Forelimb muscle (tissue), 1 donor: ENCODE results near the gene RPL13A. TPM values are rescaled to one million over a fixed set of nuclear protein-coding genes. Genes with fewer than 3 reads are reported as not detected.

Experiments used
- polyA plus RNA-seq: library from polyadenylated mRNA; unstranded; fragments of 120-200 nt; gene quantifications from one replicate; pipeline ENCODE4 v1.2.1, GENCODE V29; 2013; ENCODE audit not compliant: insufficient read length

Gene RPL13A
- polyA plus RNA-seq, 1 donor: 5,065 TPM

Other genes starting within 250 kb of the RPL13A start
- 1.0 TPM for gene SLC6A16, start 162.4 kb upstream of the RPL13A start, polyA plus RNA-seq
- gene CD37, start 152.2 kb upstream of the RPL13A start, polyA plus RNA-seq: 19.9 TPM
- gene TEAD2, start 125.2 kb upstream of the RPL13A start, polyA plus RNA-seq: 54.4 TPM
- 2.4 TPM for gene DKKL1, start 123.7 kb upstream of the RPL13A start, polyA plus RNA-seq
- not detected for gene KASH5, start 99.4 kb upstream of the RPL13A start, polyA plus RNA-seq
- not detected for gene PTH2, start 64.2 kb upstream of the RPL13A start, polyA plus RNA-seq
- gene GFY, start 62.2 kb upstream of the RPL13A start, polyA plus RNA-seq: 0.09 TPM
- 1.2 TPM for gene SLC17A7, start 46.1 kb upstream of the RPL13A start, polyA plus RNA-seq
- gene PIH1D1, start 35.8 kb upstream of the RPL13A start, polyA plus RNA-seq: 43.1 TPM
- 10.1 TPM for gene ALDH16A1, start 34.4 kb upstream of the RPL13A start, polyA plus RNA-seq
- 3.2 TPM for gene FLT3LG, start 13.4 kb upstream of the RPL13A start, polyA plus RNA-seq
- gene RPS11, start 8.8 kb downstream of the RPL13A start, polyA plus RNA-seq: 3,524 TPM
- gene FCGRT, start 25.1 kb downstream of the RPL13A start, polyA plus RNA-seq: 162 TPM
- gene RCN3, start 40.4 kb downstream of the RPL13A start, polyA plus RNA-seq: 59.8 TPM
- 56.5 TPM for gene NOSIP, start 92.9 kb downstream of the RPL13A start, polyA plus RNA-seq
- gene PRRG2, start 93.7 kb downstream of the RPL13A start, polyA plus RNA-seq: 0.42 TPM
- 17.4 TPM for gene PRR12, start 103.6 kb downstream of the RPL13A start, polyA plus RNA-seq
- 28.3 TPM for gene RRAS, start 152.5 kb downstream of the RPL13A start, polyA plus RNA-seq
- 29.9 TPM for gene SCAF1, start 154.6 kb downstream of the RPL13A start, polyA plus RNA-seq
- gene IRF3, start 178.2 kb downstream of the RPL13A start, polyA plus RNA-seq: 33.2 TPM
- gene BCL2L12, start 178.3 kb downstream of the RPL13A start, polyA plus RNA-seq: 28.4 TPM
- 209 TPM for gene PRMT1, start 189.7 kb downstream of the RPL13A start, polyA plus RNA-seq
- gene ADM5, start 202.0 kb downstream of the RPL13A start, polyA plus RNA-seq: 0.99 TPM
- gene CPT1C, start 203.5 kb downstream of the RPL13A start, polyA plus RNA-seq: 8.2 TPM